ENCODE measurements around the gene KIAA1210.

KIAA1210 gene

GRCh38 chrX:119134466-119134865 is 6.9 kb upstream of the KIAA1210 start:
- Histone ChIP-seq H3K27ac (no peak overlapping the region), H3K36me3 (no peaks in the 10 kb centered on the region), H3K4me3 (no peak overlapping the region), H3K9me3 (no peaks in the 10 kb centered on the region), H3K4me1 (no peaks in the 10 kb centered on the region), H3K27me3 (no peaks in the 10 kb centered on the region)
- DNase-seq = no peak
- no peak for TF ChIP-seq CTCF (IDR thresholded peaks at IDR 0.05)
- intact Hi-C loops (cut with DNase I; ENCODE audit: low total_unique reads) = no loop called here

- intact Hi-C loops (cut with DNase I; ENCODE audit: low total_unique reads) = no loop called here
- no peaks in the 10 kb centered on the region for H3K27me3 ChIP-seq
These were observed 5.3 kb upstream of the KIAA1210 start for GRCh38 chrX:119132961-119133360.

GRCh38 chrX:119132316-119132715 is 4.7 kb upstream of the KIAA1210 start:
- no peaks in the 10 kb centered on the region for H3K27me3 ChIP-seq

More at GRCh38 chrX:119132961-119133360, 5.3 kb upstream of the KIAA1210 start:
- no peak overlapping the region for H3K4me3 ChIP-seq
- H3K4me1 ChIP-seq = no peaks in the 10 kb centered on the region
- no peak for DNase-seq
- no peaks in the 10 kb centered on the region for H3K9me3 ChIP-seq
- H3K36me3 ChIP-seq = no peaks in the 10 kb centered on the region
- no peak overlapping the region for H3K27ac ChIP-seq
- TF ChIP-seq CTCF (IDR thresholded peaks at IDR 0.05) = no peak

GRCh38 chrX:119130911-119131310 is 3.3 kb upstream of the KIAA1210 start:
- DNase-seq = no peak
- H3K9me3 ChIP-seq = no peaks in the 10 kb centered on the region

More at GRCh38 chrX:119132316-119132715, 4.7 kb upstream of the KIAA1210 start:
- no peaks in the 10 kb centered on the region for H3K9me3 ChIP-seq
- no peak for DNase-seq
- no peaks in the 10 kb centered on the region for H3K4me1 ChIP-seq
- no peaks in the 10 kb centered on the region for H3K36me3 ChIP-seq
- intact Hi-C loops (cut with DNase I; ENCODE audit: low total_unique reads) = no loop called here
- H3K27ac ChIP-seq = no peak overlapping the region
- no peak overlapping the region for H3K4me3 ChIP-seq
- no peak for TF ChIP-seq CTCF (IDR thresholded peaks at IDR 0.05)

GRCh38 chrX:119121341-119121740 is 6.3 kb downstream of the KIAA1210 start:
- DNase-seq = no peak
- TF ChIP-seq CTCF (IDR thresholded peaks at IDR 0.05) = no peak
- intact Hi-C loops (cut with DNase I; ENCODE audit: low total_unique reads) = no loop called here

More at GRCh38 chrX:119130911-119131310, 3.3 kb upstream of the KIAA1210 start:
- H3K27ac ChIP-seq = no peak overlapping the region
- TF ChIP-seq CTCF (IDR thresholded peaks at IDR 0.05) = no peak
- no peaks in the 10 kb centered on the region for H3K4me1 ChIP-seq
- H3K4me3 ChIP-seq = no peak overlapping the region
- H3K36me3 ChIP-seq = no peaks in the 10 kb centered on the region
- intact Hi-C loops (cut with DNase I; ENCODE audit: low total_unique reads) = no loop called here
- H3K27me3 ChIP-seq = no peaks in the 10 kb centered on the region

More at GRCh38 chrX:119121341-119121740, 6.3 kb downstream of the KIAA1210 start:
- H3K36me3 ChIP-seq = no peaks in the 10 kb centered on the region
- no peaks in the 10 kb centered on the region for H3K27me3 ChIP-seq
- no peaks in the 10 kb centered on the region for H3K9me3 ChIP-seq
- H3K4me3 ChIP-seq = no peak overlapping the region
- no peak overlapping the region for H3K27ac ChIP-seq
- no peaks in the 10 kb centered on the region for H3K4me1 ChIP-seq

All from tibial artery (tissue), 4 donors.